ENCODE data around the gene ETV4. TPM values are rescaled to one million over a fixed set of nuclear protein-coding genes. Genes with fewer than 3 reads are reported as not detected.

Gene ETV4
- total and polyA plus RNA-seq, 2 of the 13 experiments (the other 11 are each of a cell fraction or from before 2014, with no cell fraction given) = 128 to 330 TPM

DNA sequence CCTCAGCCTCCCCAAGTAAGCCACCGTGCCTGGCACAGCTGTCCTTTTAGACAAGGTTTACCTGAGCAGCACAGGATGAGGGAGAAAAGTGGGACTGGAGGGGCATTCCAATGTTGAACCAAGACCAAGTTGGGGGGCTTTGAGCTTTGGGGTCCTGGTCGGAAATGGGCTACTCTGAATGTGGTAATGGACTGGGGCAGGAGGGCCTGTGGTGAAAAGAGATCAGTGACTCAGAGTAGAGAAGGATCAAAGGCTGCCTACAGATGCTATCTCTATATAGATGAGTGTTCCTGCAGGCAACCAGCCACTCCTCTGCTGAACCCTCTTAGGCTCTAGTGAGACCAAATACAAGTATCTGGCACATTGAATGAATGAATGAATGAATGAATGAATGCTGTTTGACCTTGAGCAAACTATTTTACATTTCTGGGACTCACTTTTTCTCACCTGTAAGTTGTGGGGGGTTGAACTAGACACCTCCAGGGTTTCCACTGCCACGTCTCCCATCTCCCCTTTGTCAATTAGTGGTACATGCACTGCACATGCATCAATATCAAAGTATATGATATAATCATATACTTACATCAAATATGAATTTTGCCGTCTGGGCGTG is 26.3 kb upstream of the ETV4 start (continued):
- TF ChIP-seq ZBTB49 (CRISPR knock-in tag; IDR thresholded peaks at IDR 0.05; ENCODE audit: borderline replicate concordance) = no peak
- TF ChIP-seq HNF4G (IDR thresholded peaks at IDR 0.05; ENCODE audit: borderline replicate concordance, low read depth, low read length) = peak; percentile 66; the same call in 1 of the 2 replicates
- no peak for TF ChIP-seq HNF4G (CRISPR knock-in tag; IDR thresholded peaks at IDR 0.05; ENCODE audit: borderline replicate concordance, low read depth)
- no peak for TF ChIP-seq FOXO4 (CRISPR knock-in tag; conservative IDR thresholded peaks at IDR 0.05)
- TF ChIP-seq SP5 (CRISPR knock-in tag; IDR thresholded peaks at IDR 0.05; ENCODE audit: borderline replicate concordance, low read depth) = no peak
- no peak for TF ChIP-seq ETV6 (CRISPR knock-in tag; conservative IDR thresholded peaks at IDR 0.05)
- no peak for TF ChIP-seq ZMYM4 (CRISPR knock-in tag; IDR thresholded peaks at IDR 0.05)
- TF ChIP-seq GTF2F1 (IDR thresholded peaks at IDR 0.05; ENCODE audit: low read length) = no peak
- TF ChIP-seq FOXK1 (CRISPR knock-in tag; IDR thresholded peaks at IDR 0.05; ENCODE audit: borderline replicate concordance, low read depth) = no peak
- no peak for TF ChIP-seq ZFP37 (CRISPR knock-in tag; IDR thresholded peaks at IDR 0.05; ENCODE audit: borderline replicate concordance)
- TF ChIP-seq DZIP1 (CRISPR knock-in tag; IDR thresholded peaks at IDR 0.05) = no peak
- TF ChIP-seq SMAD3 (CRISPR knock-in tag; IDR thresholded peaks at IDR 0.05) = no peak
- TF ChIP-seq PAXIP1 (CRISPR knock-in tag; conservative IDR thresholded peaks at IDR 0.05) = peak; percentile 71; the same call in 1 of the 2 replicates
- no peak for TF ChIP-seq FLYWCH1 (CRISPR knock-in tag; IDR thresholded peaks at IDR 0.05)
- TF ChIP-seq IRX3 (CRISPR knock-in tag; IDR thresholded peaks at IDR 0.05; ENCODE audit: borderline replicate concordance, low read depth) = no peak
- TF ChIP-seq ZNF20 (CRISPR knock-in tag; IDR thresholded peaks at IDR 0.05) = no peak
- TF ChIP-seq ZNF329 (CRISPR knock-in tag; IDR thresholded peaks at IDR 0.05; ENCODE audit: low read depth) = no peak
- TF ChIP-seq HCFC1 (IDR thresholded peaks at IDR 0.05; ENCODE audit: low read depth, low read length) = no peak
- peak; percentile 53 for TF ChIP-seq CCAR2 (optimal IDR thresholded peaks at IDR 0.05; ENCODE audit: low read depth, low read length)
- peak; percentile 93 for TF ChIP-seq ZBTB7B (CRISPR knock-in tag; IDR thresholded peaks at IDR 0.05)
